ENCODE measurements around the gene GRPEL2. TPM values are rescaled to one million over a fixed set of nuclear protein-coding genes. Genes with fewer than 3 reads are reported as not detected.
"Not testable (repeated sequence)": the region's sequence is repeated elsewhere in the genome, so short reads cannot be mapped to it uniquely, and the experiment has no call there.

Gene GRPEL2
- total RNA-seq, 2 experiments from 2014 or later, result 35.7 to 36.7 TPM

GRCh38 chr5:149382517-149383220 is 37.4 kb downstream of the GRPEL2 start:
- ChIA-PET CTCF (interaction anchor here (0.9 to 2.8 kb wide), 12 partner anchors 15 to 182 kb away, joined by 3 to 13 read pairs (median 4); partner anchors contain the start of gene PCYOX1L), POLR2A (no interaction called here)

DNA sequence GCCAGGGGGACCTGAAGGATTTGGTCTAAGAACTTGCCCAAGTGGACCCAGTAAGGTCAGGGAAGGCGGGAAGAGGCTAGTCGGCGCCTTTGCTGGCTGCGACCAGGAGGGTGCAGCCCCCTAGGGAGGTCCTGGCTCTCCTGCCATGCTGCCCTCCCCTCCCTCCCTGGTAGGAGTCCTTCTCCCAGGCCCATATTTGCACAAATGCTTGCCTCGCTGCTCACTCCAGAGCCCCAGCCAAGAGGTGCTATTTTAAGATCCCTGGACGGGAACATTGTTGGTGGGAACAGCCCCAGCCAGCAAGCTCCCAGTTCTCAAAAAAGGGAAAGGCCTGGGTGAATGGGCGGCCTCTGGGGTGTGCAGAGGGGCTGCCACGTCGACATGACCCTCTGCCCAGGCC is 38.1 kb downstream of the GRPEL2 start:
- ChIA-PET CTCF (interaction anchor here (1.1 to 2.8 kb wide), 5 partner anchors 26 to 180 kb away, joined by 3 to 13 read pairs (median 5); partner anchors contain the start of gene PCYOX1L), POLR2A (no interaction called here)

DNA sequence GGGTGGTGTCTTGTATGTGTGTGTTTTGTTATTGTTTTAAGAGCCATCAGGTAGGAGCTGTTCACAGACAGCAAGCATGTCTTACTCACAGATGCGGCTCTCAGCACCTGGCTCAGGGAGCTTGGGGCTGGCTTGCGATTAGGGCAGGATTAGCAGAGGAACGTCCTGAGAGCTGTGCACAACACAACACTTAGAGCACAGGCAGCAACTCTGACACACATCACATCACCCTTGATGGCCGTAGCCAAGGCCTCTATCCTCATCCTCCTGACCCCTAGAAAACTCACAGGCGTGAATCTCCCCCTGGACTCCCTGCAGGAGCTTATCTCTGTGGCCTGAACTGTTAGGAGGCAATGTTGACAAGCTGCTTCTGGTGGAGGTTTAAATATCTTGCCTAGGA is 40.9 kb downstream of the GRPEL2 start:
- ChIA-PET POLR2A (interaction anchor here (0.6 kb wide), 1 partner anchor 89 kb away, joined by 12 read pairs; no protein-coding TSS in a partner anchor), CTCF (no interaction called here)

- ChIA-PET CTCF (interaction anchor here (0.7 kb wide), 1 partner anchor 10 kb away, joined by 4 read pairs; no protein-coding TSS in a partner anchor), POLR2A (no interaction called here)
Observed at GRCh38 chr5:149387081-149387631, 41.9 kb downstream of the GRPEL2 start.

GRCh38 chr5:149387982-149388381 is 42.7 kb downstream of the GRPEL2 start:
- ChIA-PET CTCF (interaction anchor here (0.7 kb wide), 2 partner anchors 11 to 141 kb away, joined by 4 read pairs; no protein-coding TSS in a partner anchor), POLR2A (interaction anchor here (0.5 kb wide), 1 partner anchor 523 kb away, joined by 4 read pairs; no protein-coding TSS in a partner anchor)

- ChIA-PET POLR2A (no interaction called here), CTCF (no interaction called here)
Observed at GRCh38 chr5:149388498-149389190, 43.3 kb downstream of the GRPEL2 start.

GRCh38 chr5:149389552-149390495 is 44.5 kb downstream of the GRPEL2 start:
- POLR2A ChIA-PET, result no interaction called here
- CTCF ChIA-PET, result no interaction called here

GRCh38 chr5:149391076-149391475 is 45.8 kb downstream of the GRPEL2 start:
- POLR2A ChIA-PET, result not testable (repeated sequence)
- CTCF ChIA-PET, result interaction anchor here (1.4 kb wide), 1 partner anchor 10 kb away, joined by 3 read pairs; no protein-coding TSS in a partner anchor

- CTCF ChIA-PET, result interaction anchor here (1.4 kb wide), 1 partner anchor 10 kb away, joined by 3 read pairs; no protein-coding TSS in a partner anchor
- POLR2A ChIA-PET, result no interaction called here
Observed at GRCh38 chr5:149391524-149391923, 46.2 kb downstream of the GRPEL2 start.

- POLR2A ChIA-PET, result no interaction called here
Observed at GRCh38 chr5:149392718-149393117, 47.4 kb downstream of the GRPEL2 start.

GRCh38 chr5:149394996-149395395 is 49.7 kb downstream of the GRPEL2 start:
- CTCF ChIA-PET, POLR2A ChIA-PET: not testable (repeated sequence)

More at GRCh38 chr5:149392718-149393117, 47.4 kb downstream of the GRPEL2 start:
- CTCF ChIA-PET, result interaction anchor here (1.4 kb wide), 1 partner anchor 11 kb away, joined by 3 read pairs; no protein-coding TSS in a partner anchor

DNA sequence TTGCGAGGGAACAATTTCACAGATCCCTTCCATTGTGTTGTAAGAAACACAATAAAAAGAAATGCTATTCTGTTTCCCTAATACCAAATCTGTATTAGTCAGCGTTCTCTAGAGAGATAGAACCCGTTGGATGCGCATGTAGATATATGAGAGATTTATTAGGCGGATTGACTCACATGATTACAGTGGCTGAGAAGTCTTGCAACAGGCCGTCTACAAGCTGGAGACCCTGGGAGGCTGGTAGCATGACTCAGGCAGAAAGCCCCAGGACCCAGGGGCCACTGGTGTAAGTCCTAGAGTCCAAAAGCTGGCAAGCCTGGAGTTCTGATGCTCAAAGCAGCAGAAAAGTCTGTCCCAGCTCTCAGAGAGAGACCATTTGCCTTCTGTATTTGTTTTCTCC is 52.2 kb downstream of the GRPEL2 start:
- ChIA-PET POLR2A (no interaction called here), CTCF (interaction anchor here (0.6 kb wide), 1 partner anchor 10 kb away, joined by 4 read pairs; no protein-coding TSS in a partner anchor)

- POLR2A ChIA-PET, CTCF ChIA-PET: not testable (repeated sequence)
Observed at GRCh38 chr5:149398747-149399266, 53.5 kb downstream of the GRPEL2 start.

DNA sequence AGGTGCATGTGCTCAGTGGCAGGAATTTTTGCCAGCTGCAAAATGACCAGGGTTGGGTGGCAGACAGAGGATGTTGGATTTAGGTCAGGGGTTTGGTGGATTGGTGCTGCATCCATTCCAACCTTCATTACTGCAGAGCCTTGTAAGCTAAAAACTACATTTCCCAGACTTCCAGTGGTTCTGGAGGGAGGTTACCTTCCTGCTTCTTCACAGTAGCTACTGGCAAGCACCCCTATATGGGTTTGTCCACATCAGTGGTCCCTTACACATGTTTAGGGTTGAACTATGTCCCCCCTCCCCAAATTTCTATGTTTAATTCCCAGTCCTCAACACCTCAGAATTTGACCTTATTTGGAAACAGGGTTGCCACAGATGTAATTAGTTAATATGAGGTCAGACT is 54.5 kb downstream of the GRPEL2 start:
- POLR2A ChIA-PET, result no interaction called here
- CTCF ChIA-PET, result interaction anchor here (0.5 to 1.0 kb wide), 2 partner anchors 12 to 27 kb away, joined by 3 to 4 read pairs; no protein-coding TSS in a partner anchor

GRCh38 chr5:149400304-149400703 is 55.0 kb downstream of the GRPEL2 start:
- ChIA-PET POLR2A (no interaction called here), CTCF (interaction anchor here (1.0 kb wide), 1 partner anchor 28 kb away, joined by 3 read pairs; no protein-coding TSS in a partner anchor)

- ChIA-PET CTCF (no interaction called here), POLR2A (no interaction called here)
Observed at GRCh38 chr5:149401051-149401450, 55.8 kb downstream of the GRPEL2 start.

DNA sequence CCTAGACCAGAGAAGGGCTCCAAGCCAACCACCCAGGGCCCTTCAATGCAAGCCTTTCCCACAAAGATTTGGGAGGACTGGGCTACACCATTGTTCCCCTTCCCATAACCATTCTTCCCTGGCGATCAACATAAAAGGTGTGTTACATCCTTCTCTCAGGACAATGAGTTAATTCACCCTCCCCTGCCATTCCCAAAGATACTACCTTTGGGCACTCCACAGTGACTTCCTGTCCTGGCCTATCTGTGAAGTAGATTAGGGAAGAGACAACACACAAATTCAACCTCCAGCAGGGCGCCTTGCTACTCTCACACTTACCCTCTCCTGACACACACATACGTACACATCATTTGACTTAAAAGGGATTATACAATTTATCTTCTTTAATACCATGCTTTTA is 57.0 kb downstream of the GRPEL2 start:
- CTCF ChIA-PET, result no interaction called here
- POLR2A ChIA-PET, result no interaction called here
